Keratinocyte (primary cell): ENCODE measurements around the gene POLR1C. TPM values are rescaled to one million over a fixed set of nuclear protein-coding genes. Genes with fewer than 3 reads are reported as not detected.

Experiments
- DNase-seq: peaks from one replicate; pipeline ENCODE4 v3.0.0-alpha.2; 2011; ENCODE audit warnings: low read depth, missing footprints, low spot score
- FAIRE-seq: peaks from 2 replicates; lab custom pipeline; 2011; peaks lifted over from hg19 to GRCh38; lab: Jason Lieb, UNC
- H2AFZ ChIP-seq: 2 replicates; pipeline ENCODE4 v1.6.0; 2012; ENCODE audit warnings: low read length, control low read depth, inconsistent platforms; ENCODE audit not compliant: control insufficient read depth
- H3K27ac ChIP-seq: 2 replicates; pipeline ENCODE4 v1.5.1; 2011; ENCODE audit warnings: low read length; ENCODE audit not compliant: control insufficient read depth, insufficient read depth
- H3K27me3 ChIP-seq: 3 replicates; pipeline ENCODE4 v1.6.0; 2011; ENCODE audit warnings: low read length; ENCODE audit not compliant: control insufficient read depth, insufficient read depth; ENCODE audit errors: extremely low read depth
- H3K36me3 ChIP-seq, 2 experiments: 2 replicates in 1 of 2; 3 replicates in 1 of 2; pipeline ENCODE4 v1.5.1; 2011; ENCODE audit warnings: low read length in 2 of 2, mild to moderate bottlenecking in 1 of 2; ENCODE audit not compliant: control insufficient read depth in 2 of 2, insufficient read depth in 2 of 2; ENCODE audit errors: extremely low read depth in 1 of 2
- H3K4me1 ChIP-seq: 3 replicates; pipeline ENCODE4 v1.5.1; 2011; ENCODE audit warnings: low read length; ENCODE audit not compliant: control insufficient read depth, insufficient read depth; ENCODE audit errors: extremely low read depth
- H3K4me2 ChIP-seq: 3 replicates; pipeline ENCODE4 v1.6.0; 2011; ENCODE audit warnings: low read depth, low read length; ENCODE audit not compliant: control insufficient read depth, insufficient read depth; ENCODE audit errors: extremely low read depth
- H3K4me3 ChIP-seq, 3 experiments: fragments of 200-600 bp in 1 of 3; sonication (generic) in 1 of 3; 2 replicates in 2 of 3; 3 replicates in 1 of 3; pipeline ENCODE4 v1.5.1; 2011 to 2016; ENCODE audit warnings: low read length in 3 of 3, mild to moderate bottlenecking in 3 of 3, control low read depth in 2 of 3, inconsistent platforms in 1 of 3, low read depth in 1 of 3, mixed read lengths in 1 of 3, mixed run types in 1 of 3, moderate library complexity in 1 of 3; ENCODE audit not compliant: control insufficient read depth in 2 of 3, insufficient read depth in 2 of 3; ENCODE audit errors: extremely low read depth in 1 of 3
- H3K79me2 ChIP-seq: 2 replicates; pipeline ENCODE4 v1.6.0; 2012; ENCODE audit warnings: low read length; ENCODE audit not compliant: control insufficient read depth, insufficient read depth
- H3K9ac ChIP-seq: 3 replicates; pipeline ENCODE4 v1.6.0; 2011; ENCODE audit warnings: low read length; ENCODE audit not compliant: control insufficient read depth, insufficient read depth; ENCODE audit errors: extremely low read depth
- H3K9me1 ChIP-seq: 3 replicates; pipeline ENCODE4 v1.6.0; 2011; ENCODE audit warnings: low read length; ENCODE audit not compliant: control insufficient read depth, insufficient read depth; ENCODE audit errors: extremely low read depth
- H3K9me3 ChIP-seq: 2 replicates; pipeline ENCODE4 v1.5.1; 2012; ENCODE audit warnings: low read depth, low read length; ENCODE audit not compliant: control insufficient read depth
- H4K20me1 ChIP-seq: 3 replicates; pipeline ENCODE4 v1.6.0; 2011; ENCODE audit warnings: low read length; ENCODE audit not compliant: control insufficient read depth, insufficient read depth; ENCODE audit errors: extremely low read depth
- EZH2 ChIP-seq: IDR thresholded peaks from one replicate; pipeline ENCODE4 v1.6.1; 2012; ENCODE audit warnings: inconsistent platforms, mild to moderate bottlenecking, low read length, moderate library complexity
- dilution Hi-C: fragments of 300-500 bp; cut with MboI; formaldehyde crosslinking; loops from one replicate; pipeline ENCODE4 v1.7.0; 2020; ENCODE audit warnings: low sequenced_read_pairs; ENCODE audit not compliant: extremely low pct_ligation_motif_present
- polyA plus RNA-seq, 5 experiments: library from polyadenylated mRNA; depleted of rRNA in 3 of 5; stranded (reverse) in 3 of 5; stranded (forward) in 1 of 5; unstranded in 1 of 5; fragments of >200 nt; gene quantifications; 1 replicate in 1 of 5; 2 replicates in 3 of 5; 3 replicates in 1 of 5; pipeline versions ENCODE4 v1.2.1 to v1.2.3, GENCODE V29; 2011 to 2012; ENCODE audit warnings: missing spikeins in 2 of 5, low read depth in 1 of 5, low replicate concordance in 1 of 5
- TF ChIP-seq, protein P1 (sequence below), 3 experiments: IDR thresholded peaks in 1 of 3; conservative IDR thresholded peaks in 1 of 3; optimal IDR thresholded peaks in 1 of 3; 2 replicates in 2 of 3; 3 replicates in 1 of 3; pipeline versions ENCODE3 to v1.5.1; 2011; ENCODE audit warnings: low read length in 3 of 3, mild to moderate bottlenecking in 3 of 3, moderate library complexity in 2 of 3, control low read depth in 1 of 3, inconsistent platforms in 1 of 3; ENCODE audit not compliant: insufficient read depth in 2 of 3; ENCODE audit errors: extremely low read depth in 1 of 3

The POLR1C gene
- polyA plus RNA-seq, 1 donor (not counting 4 experiments of a cell fraction or from before 2014, with no cell fraction given), result 121 TPM

DNA sequence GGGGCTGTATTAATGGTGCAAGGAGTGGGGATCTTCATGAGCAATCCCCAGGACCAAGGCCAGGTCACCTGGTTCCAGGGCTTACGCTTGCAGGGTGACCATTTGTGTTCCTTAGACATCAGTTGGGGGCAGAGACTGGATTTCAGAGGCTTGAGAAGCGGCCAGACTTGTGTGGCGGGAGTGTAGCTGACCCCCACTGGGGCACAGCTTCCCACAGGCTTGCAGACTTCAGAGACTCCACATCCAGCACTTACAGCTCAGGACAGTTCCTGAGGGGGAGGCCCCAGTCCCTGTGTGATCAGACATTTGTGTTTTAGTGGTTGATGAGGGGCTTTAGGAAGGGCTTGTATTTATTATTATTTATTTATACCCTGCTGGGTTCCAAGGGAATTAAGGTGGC is 24.2 kb upstream of the POLR1C start:
- H2AFZ ChIP-seq, result no peak overlapping the region
- H3K79me2 ChIP-seq, result peaks cover 22% of the 10 kb centered on the region
- peak overlapping the region; percentile 10 for H3K9ac ChIP-seq
- no peaks in the 10 kb centered on the region for H3K27me3 ChIP-seq
- H3K4me3 ChIP-seq, result peak overlapping the region in 1 of 3 experiments; percentile 22
- peak overlapping the region; percentile 54 for H3K27ac ChIP-seq
- H3K9me3 ChIP-seq, result no peaks in the 10 kb centered on the region
- DNase-seq (no peak), FAIRE-seq (no peak)
- dilution Hi-C loops, result no loop called here
- peaks cover 2% of the 10 kb centered on the region for H3K9me1 ChIP-seq
- H3K36me3 ChIP-seq, result peaks cover 3 to 24% of the 10 kb centered on the region in 2 experiments
- H3K4me2 ChIP-seq, result peak overlapping the region; percentile 69
- TF ChIP-seq, protein P1, sequence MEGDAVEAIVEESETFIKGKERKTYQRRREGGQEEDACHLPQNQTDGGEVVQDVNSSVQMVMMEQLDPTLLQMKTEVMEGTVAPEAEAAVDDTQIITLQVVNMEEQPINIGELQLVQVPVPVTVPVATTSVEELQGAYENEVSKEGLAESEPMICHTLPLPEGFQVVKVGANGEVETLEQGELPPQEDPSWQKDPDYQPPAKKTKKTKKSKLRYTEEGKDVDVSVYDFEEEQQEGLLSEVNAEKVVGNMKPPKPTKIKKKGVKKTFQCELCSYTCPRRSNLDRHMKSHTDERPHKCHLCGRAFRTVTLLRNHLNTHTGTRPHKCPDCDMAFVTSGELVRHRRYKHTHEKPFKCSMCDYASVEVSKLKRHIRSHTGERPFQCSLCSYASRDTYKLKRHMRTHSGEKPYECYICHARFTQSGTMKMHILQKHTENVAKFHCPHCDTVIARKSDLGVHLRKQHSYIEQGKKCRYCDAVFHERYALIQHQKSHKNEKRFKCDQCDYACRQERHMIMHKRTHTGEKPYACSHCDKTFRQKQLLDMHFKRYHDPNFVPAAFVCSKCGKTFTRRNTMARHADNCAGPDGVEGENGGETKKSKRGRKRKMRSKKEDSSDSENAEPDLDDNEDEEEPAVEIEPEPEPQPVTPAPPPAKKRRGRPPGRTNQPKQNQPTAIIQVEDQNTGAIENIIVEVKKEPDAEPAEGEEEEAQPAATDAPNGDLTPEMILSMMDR (optimal IDR thresholded peaks at IDR 0.05 in 1 of 3, IDR thresholded peaks at IDR 0.05 in 1 of 3, conservative IDR thresholded peaks at IDR 0.05 in 1 of 3; ENCODE audit: extremely low read depth in 1 of 3, insufficient read depth in 2 of 3, low read length in 3 of 3), result no peak
- TF ChIP-seq EZH2, result no peak
- H4K20me1 ChIP-seq, result no peaks in the 10 kb centered on the region
- H3K4me1 ChIP-seq, result peaks cover 62% of the 10 kb centered on the region

DNA sequence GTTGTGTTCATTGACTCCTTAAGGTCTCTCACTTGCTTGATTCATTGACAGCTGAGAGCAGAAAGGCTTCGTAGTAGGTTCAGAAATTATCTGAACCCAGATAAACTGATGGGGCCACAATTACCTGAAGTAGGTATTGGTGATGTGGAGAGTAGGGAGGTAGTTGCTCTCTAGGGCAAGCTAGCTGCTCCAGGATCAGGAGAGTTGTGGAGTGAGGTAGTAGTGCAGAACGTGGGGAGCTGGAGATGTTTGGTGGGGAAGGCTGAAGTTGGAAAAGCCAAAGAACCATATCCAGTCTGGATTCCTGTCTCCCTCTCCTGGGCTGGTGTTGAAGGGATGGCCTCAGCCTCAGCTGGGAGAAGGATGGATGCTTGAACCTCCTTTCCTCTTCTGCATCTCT is 23.7 kb upstream of the POLR1C start:
- FAIRE-seq (no peak), DNase-seq (no peak)
- dilution Hi-C loops, result no loop called here
- H3K9me3 ChIP-seq, result no peaks in the 10 kb centered on the region
- no peak for TF ChIP-seq EZH2
- TF ChIP-seq, protein P1 (optimal IDR thresholded peaks at IDR 0.05 in 1 of 3, IDR thresholded peaks at IDR 0.05 in 1 of 3, conservative IDR thresholded peaks at IDR 0.05 in 1 of 3; ENCODE audit: extremely low read depth in 1 of 3, insufficient read depth in 2 of 3, low read length in 3 of 3), result peak in 1 of 3 experiments; percentile 12
- H3K4me2 ChIP-seq, result peak overlapping the region; percentile 69
- no peak overlapping the region for H3K9ac ChIP-seq
- H2AFZ ChIP-seq, result no peak overlapping the region
- peak overlapping the region in 2 of 3 experiments; percentile 9 to 22 for H3K4me3 ChIP-seq
- H3K4me1 ChIP-seq, result peaks cover 60% of the 10 kb centered on the region
- no peaks in the 10 kb centered on the region for H3K27me3 ChIP-seq
- peaks cover 21% of the 10 kb centered on the region for H3K79me2 ChIP-seq
- no peaks in the 10 kb centered on the region for H4K20me1 ChIP-seq
- peaks cover 2% of the 10 kb centered on the region for H3K9me1 ChIP-seq
- H3K27ac ChIP-seq, result peak overlapping the region; percentile 32
- peaks cover 4 to 30% of the 10 kb centered on the region in 2 experiments for H3K36me3 ChIP-seq
